GM21447 (cell line): ENCODE measurements around the gene SOCS3.

Experiments
- ATAC-seq: cut with Tn5 transposase; IDR thresholded peaks from one replicate; pipeline ENCODE4 v1.9.1; 2021; ENCODE audit not compliant: unreplicated experiment

Gene SOCS3, protein sequence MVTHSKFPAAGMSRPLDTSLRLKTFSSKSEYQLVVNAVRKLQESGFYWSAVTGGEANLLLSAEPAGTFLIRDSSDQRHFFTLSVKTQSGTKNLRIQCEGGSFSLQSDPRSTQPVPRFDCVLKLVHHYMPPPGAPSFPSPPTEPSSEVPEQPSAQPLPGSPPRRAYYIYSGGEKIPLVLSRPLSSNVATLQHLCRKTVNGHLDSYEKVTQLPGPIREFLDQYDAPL

DNA sequence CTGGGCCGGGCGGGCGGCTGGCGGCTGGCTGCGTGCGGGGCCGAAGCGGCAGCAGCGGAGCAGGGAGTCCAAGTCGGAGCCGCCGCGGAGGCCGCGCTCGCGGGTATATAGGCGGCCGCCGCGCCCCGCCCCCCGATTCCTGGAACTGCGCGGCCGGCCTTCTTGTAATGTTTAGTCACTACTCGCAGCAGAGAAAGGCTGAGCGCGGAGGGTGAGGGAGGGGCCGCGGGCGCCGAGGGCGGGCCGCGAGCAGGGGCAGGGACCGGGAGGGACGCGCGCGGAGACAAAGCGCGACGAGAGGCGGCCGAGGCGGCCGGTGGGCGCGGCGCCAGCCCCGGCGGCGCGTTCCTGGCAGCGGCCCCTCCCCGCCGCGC lies at the start of gene SOCS3:
SOCS3 (minus strand) TSS at position 81 of the 374 bp plus-strand sequence. CDS start 982 bp downstream, outside the sequence.
- ATAC-seq: no peak

DNA sequence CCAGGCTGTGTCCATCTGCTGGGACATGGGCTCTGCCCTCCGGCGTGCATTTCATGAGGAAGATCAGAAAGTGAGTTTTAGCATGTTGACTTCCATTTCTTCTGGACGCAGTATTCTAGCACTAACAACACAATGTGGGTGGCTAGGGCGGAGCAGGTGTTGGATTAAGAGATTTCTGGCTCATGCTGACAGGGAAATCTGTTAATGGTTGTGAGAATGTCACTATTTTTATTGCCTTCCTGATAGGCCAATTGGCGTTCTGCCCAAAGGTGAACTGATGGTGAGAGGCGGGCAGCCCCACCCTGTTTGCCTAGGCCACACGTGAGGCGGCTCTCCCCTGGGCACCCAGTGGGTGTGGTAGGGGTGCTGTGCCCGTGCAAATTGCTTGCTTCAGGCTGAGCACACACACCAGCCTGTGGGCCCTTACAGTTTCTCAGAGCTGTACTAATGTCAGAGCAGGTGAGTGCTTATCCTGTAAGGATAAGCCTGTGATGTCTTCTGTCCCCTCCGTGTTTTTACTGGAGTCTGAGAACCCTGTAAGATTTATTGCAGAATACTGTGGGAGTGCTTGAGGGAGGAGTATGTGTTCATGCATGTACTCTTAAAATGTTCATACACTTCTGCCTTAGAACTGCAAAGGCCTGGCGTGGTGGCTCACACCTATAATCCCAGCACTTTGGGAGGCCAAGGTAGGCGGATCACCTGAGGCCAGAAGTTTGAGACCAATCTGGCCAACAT lies 49.5 kb upstream of the SOCS3 start:
- ATAC-seq: no peak

GRCh38 chr17:78408476-78409050 lies 48.7 kb upstream of the SOCS3 start:
- ATAC-seq: no peak

DNA sequence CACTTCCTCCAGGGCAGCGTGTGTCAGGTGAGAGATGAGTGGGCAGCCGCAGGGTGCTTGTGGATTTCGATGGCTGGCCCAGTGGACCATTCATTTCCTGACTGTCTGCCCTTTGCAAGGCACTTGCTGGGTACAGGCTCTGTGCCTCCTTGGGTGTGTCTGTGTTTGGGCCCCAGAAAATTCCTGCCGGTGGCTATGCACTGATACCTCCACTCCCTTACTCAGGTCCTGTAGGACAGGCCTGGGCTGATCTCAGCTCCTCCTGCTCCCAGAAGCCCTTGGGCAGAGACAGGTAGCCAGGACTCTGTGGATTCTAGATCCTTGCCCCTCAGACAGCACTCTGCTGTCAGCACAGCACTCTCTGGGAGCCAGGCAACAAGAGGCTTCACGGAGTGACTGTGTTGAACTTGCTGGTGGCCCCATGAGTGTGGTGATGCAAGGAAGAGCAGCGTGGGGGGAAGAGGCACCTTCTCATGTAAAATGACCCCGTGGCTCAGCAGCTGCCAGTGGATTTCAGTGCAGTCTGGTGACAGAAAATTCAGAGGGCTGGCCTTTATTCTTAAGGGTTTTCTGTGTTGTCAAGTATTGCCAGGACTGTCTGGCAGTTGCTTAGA lies 47.6 kb upstream of the SOCS3 start:
- ATAC-seq: no peak

GRCh38 chr17:78406920-78407319 lies 47.0 kb upstream of the SOCS3 start:
- ATAC-seq: no peak

- no peak for ATAC-seq
Observed at GRCh38 chr17:78406396-78406795, 46.5 kb upstream of the SOCS3 start.

DNA sequence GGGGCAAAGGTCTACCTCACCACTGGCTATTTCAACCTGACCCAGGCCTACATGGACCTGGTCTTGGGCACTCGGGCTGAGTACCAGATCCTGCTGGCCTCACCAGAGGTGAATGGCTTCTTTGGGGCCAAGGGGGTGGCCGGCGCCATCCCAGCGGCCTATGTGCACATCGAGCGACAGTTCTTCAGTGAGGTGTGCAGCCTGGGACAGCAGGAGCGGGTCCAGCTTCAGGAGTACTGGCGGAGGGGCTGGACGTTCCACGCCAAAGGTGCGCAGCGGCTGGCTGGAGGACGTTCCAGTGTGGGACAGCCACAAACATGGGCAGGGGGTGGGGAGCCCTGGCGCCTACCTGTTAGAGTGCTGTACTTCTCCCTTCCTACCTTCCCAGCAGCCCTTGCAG lies 43.9 kb upstream of the SOCS3 start:
- ATAC-seq: no peak

DNA sequence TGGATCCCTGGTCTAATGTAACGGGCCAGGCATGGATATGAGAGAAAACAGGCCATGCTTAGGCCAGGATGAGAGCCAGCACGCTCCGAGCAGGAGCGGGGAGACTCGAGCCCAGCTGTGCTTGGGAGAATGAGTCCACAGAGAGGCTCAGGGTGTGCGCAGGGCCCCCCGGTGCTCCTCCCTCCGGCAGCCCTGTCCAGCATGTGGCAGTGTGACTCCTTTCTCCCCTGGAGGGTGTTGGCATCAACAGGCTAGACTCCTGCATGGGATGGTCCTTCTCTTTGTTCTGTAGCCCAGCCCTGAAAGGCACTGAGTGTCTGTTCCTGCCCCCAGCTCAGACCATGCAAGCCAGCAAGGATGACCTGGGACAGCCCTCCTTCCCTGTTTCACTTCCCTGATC lies 42.0 kb upstream of the SOCS3 start:
- no peak for ATAC-seq

- no peak for ATAC-seq
Observed at GRCh38 chr17:78401246-78401645, 41.4 kb upstream of the SOCS3 start.

DNA sequence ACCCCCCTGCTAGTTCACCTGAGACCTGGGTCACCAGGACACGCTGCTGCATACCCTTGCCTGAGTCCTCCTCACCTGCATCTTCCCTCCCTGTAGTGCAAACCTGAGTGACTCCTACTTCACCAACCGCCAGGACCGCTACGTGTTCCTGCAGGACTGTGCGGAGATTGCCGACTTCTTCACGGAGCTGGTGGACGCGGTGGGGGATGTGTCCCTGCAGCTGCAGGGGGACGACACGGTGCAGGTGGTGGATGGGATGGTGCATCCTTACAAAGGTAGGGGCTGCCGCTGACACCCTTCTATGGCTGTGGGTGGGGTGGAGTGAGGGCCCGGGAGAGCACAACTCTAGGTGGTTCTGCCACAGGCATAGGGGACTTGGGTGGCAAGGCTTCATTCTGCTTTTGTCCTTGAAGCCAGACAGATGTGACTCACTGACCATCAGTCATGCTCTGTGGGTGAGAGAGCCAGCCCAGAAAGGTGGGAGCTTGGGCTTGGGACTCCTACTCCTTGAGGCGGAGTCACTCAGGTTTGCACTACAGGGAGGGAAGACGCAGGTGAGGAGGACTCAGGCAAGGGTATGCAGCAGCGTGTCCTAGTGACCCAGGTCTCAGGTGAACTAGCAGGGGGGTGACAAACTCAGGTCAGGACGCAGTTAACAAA lies 40.8 kb upstream of the SOCS3 start:
- no peak for ATAC-seq

GRCh38 chr17:78399693-78400144 lies 39.8 kb upstream of the SOCS3 start:
- ATAC-seq: no peak

DNA sequence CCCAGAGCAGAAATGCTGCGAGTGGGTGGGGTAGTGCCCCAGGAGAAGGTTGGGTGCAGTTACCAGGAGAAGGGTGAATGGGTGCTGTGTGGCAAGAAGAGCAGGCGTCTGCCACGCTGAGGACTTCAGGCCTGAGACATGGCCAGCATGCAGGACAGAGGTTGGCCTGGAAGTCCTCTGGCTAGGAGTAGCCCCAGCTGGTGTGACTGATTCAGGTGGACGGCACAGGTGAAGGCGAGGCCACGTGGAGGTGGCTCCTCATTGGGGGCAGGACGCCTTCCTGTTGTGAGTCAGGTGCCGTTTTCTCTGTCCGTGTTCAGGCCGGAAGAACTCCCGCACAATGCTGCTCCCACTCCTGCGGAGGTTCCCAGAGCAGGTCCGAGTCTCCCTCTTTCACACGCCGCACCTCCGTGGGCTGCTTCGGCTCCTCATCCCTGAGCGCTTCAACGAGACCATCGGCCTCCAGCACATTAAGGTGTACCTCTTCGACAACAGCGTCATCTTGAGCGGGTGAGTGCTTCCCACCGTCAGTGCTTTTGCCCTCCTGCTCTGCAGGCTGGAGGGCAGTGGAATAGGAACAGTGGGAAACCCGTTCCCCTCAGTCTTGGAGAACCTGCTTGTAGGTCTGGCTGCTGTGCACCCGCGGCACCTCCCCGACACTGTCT lies 39.3 kb upstream of the SOCS3 start:
- ATAC-seq: no peak

- no peak for ATAC-seq
Observed at GRCh38 chr17:78398390-78398789, 38.5 kb upstream of the SOCS3 start.

DNA sequence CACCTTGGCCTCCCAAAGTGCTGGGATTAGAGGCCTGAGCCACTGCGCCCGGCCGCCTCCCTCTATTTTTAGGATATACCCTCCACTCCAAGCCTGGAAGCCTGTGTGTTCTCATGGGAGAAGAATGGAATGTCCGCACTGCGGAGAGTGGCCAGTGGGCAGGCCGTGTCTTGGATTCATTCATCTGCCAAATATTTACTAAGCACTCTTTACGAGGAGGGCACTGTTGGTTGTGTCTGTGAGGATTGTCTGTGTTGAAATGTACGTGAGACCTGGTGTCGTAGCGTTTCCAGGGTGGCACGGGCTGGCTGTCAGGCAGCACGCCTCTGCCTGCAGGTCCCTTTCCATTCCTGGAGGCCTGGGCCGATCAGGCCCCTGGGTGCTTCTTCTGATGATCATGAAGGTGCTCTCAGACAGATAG lies 37.8 kb upstream of the SOCS3 start:
- no peak for ATAC-seq

GRCh38 chr17:78396441-78397337 lies 36.8 kb upstream of the SOCS3 start:
- ATAC-seq: no peak

GRCh38 chr17:78395155-78395554 lies 35.3 kb upstream of the SOCS3 start:
- no peak for ATAC-seq

- ATAC-seq: no peak
Observed at GRCh38 chr17:78394209-78394608, 34.3 kb upstream of the SOCS3 start.

DNA sequence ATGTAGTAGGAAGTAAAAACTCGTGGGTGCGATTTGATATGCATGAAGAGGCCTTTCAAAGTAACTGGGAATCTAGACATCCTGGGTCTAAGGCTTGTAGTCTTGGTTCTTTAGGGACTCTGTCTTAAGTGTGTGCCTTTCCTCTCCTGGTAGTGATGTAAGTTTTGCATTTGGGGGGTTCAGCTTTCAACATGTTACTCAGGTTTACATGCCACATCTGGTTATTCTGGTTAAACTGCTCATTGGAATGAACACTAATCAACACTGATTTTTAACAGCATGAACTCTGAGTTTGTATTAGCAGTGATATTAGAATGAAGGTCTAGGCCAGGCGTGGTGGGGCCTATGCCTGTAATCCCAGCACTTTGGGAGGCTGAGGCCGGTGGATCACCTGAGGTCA lies 33.7 kb upstream of the SOCS3 start:
- no peak for ATAC-seq

DNA sequence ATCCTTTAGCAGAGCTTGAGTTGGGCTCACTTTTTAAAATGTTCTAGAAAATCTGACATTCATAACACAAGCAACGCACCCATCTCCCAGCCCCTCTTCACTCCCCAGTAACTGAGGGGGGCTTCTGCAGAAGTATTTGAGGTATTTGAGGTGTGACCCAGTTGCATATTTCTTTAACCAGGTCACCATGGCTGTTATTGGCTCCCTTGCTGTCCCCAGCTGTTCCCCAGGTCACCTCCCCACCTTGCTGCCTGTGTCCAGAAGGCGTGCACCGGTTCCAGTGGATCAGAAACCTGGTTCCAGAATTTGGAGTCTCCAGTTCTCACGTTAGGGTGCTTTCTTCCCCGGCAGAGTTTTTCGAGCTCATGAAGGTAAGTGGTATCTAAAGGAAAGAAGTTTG lies 32.4 kb upstream of the SOCS3 start:
- ATAC-seq: no peak

GRCh38 chr17:78391843-78392242 lies 32.0 kb upstream of the SOCS3 start:
- ATAC-seq: no peak
